ENCODE data around the gene LRRC74B.

LRRC74B gene

DNA sequence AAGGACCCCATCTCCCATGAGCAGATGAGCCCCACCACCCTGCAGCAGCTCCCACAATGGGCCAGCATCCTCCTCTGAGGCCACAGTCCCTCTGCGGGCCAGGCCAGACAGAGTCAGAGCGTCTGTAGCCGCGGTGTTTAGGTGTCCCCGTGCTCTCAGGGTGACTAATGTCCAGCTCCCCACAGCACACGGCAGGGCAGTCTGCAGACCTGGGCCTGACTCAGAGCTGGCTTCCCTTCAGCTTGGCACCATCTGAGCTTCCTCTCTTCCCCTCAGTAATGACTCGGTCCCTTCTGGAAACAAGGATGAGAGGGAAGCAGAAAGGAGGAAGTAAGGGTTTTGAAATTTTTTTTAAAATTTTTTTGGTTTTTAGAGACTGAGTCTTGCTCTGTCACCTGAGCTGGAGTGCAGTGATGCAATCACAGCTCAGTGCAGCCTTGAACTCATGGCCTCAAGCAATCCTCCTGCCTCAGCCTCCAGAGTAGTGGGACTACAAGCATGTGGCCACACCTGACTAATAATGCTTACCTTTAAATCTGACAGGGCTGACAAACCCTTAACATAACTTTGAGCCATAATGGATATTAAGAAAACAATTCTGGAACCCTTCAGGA lies 28.5 kb downstream of the LRRC74B start:
- no peak overlapping the region for H3K4me3 ChIP-seq (ENCODE audit: low read depth, low read length)
- TF ChIP-seq MYC (IDR thresholded peaks at IDR 0.05; ENCODE audit: low read depth, low read length) (no peak), POLR2A (IDR thresholded peaks at IDR 0.05; ENCODE audit: extremely low read depth, insufficient read length) (no peak)
- peak; percentile 71 for DNase-seq (ENCODE audit: low read depth)

DNA sequence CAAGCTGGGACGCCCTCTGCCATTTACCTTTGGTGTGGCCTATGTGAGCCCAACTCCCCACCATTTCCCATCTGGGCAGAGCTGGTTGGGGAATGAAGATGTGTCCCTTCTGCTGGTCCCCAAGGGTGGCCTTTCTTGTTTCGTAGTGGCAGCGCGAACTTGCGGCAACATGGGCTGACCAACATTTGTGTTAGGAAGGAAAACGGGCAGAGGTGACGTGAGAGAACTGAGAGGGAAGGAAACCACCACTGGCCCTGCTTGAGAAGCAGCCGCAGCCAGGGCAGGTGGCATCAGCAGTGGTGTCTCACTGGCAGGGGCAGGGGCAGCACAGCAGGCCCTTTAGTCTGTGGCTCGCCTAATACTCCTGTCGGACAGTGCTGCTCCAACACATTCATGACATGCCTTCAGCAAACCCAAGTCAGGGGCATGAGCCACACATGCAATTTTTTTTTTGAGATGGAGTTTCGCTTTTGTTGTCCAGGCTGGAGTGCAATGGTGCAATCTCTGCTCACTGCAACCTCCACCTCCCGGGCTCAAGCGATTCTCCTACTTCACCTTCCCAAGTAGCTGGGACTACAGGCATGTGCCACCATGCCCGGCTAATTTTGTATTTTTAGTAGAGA lies 29.9 kb downstream of the LRRC74B start:
- TF ChIP-seq, protein P1, sequence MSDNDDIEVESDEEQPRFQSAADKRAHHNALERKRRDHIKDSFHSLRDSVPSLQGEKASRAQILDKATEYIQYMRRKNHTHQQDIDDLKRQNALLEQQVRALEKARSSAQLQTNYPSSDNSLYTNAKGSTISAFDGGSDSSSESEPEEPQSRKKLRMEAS (IDR thresholded peaks at IDR 0.05; ENCODE audit: low read depth, low read length): no peak
- TF ChIP-seq, protein P2, sequence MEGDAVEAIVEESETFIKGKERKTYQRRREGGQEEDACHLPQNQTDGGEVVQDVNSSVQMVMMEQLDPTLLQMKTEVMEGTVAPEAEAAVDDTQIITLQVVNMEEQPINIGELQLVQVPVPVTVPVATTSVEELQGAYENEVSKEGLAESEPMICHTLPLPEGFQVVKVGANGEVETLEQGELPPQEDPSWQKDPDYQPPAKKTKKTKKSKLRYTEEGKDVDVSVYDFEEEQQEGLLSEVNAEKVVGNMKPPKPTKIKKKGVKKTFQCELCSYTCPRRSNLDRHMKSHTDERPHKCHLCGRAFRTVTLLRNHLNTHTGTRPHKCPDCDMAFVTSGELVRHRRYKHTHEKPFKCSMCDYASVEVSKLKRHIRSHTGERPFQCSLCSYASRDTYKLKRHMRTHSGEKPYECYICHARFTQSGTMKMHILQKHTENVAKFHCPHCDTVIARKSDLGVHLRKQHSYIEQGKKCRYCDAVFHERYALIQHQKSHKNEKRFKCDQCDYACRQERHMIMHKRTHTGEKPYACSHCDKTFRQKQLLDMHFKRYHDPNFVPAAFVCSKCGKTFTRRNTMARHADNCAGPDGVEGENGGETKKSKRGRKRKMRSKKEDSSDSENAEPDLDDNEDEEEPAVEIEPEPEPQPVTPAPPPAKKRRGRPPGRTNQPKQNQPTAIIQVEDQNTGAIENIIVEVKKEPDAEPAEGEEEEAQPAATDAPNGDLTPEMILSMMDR (IDR thresholded peaks at IDR 0.05; ENCODE audit: low read depth, low read length): no peak
- TF ChIP-seq POLR2A (IDR thresholded peaks at IDR 0.05; ENCODE audit: extremely low read depth, insufficient read length): no peak
- TF ChIP-seq MYC (IDR thresholded peaks at IDR 0.05; ENCODE audit: low read depth, low read length): no peak
- DNase-seq (ENCODE audit: low read depth): no peak

DNA sequence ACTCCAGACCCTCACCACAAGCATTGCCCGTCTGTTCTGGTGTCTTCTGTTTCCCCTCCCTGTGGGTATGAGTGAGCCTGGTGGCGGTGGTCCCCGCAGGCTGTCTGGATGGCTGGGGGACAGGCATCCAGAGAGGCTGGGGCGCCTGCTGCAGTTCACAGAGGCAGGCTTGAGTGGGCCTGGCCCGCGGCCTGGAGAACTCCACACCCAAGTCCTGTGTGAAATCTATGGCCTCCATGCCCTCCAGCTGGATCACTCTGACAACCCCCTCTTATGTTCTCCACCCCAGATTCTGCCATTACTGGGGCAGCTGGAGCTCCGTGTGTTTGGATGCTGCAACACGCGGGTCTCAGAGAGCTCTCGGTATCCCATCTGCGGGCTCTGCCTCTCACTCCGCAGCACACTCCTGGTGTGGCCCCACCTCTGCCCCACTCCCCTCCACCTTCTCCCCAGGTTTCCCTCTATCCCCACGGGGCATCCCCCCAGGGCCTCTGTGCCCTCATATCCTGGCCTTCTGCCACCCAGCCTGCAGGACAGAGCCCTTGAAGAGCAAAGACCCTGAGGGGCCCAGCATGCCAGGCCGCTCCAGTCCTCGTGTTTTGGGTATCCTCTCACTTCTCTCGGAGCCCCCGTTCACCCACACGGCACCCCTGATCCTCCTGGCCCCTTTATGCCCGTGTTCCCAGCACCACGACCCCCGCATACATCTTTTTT lies 31.3 kb downstream of the LRRC74B start:
- TF ChIP-seq, protein P1 (IDR thresholded peaks at IDR 0.05; ENCODE audit: low read depth, low read length): no peak
- TF ChIP-seq, protein P2 (IDR thresholded peaks at IDR 0.05; ENCODE audit: low read depth, low read length): no peak
- TF ChIP-seq POLR2A (IDR thresholded peaks at IDR 0.05; ENCODE audit: extremely low read depth, insufficient read length): no peak
- no peak for TF ChIP-seq MYC (IDR thresholded peaks at IDR 0.05; ENCODE audit: low read depth, low read length)
- no peak overlapping the region for H3K4me3 ChIP-seq (ENCODE audit: low read depth, low read length)
- DNase-seq (ENCODE audit: low read depth): no peak

More for the DNA sequence above, 29.9 kb downstream of the LRRC74B start:
- H3K4me3 ChIP-seq (ENCODE audit: low read depth, low read length): no peak overlapping the region

DNA sequence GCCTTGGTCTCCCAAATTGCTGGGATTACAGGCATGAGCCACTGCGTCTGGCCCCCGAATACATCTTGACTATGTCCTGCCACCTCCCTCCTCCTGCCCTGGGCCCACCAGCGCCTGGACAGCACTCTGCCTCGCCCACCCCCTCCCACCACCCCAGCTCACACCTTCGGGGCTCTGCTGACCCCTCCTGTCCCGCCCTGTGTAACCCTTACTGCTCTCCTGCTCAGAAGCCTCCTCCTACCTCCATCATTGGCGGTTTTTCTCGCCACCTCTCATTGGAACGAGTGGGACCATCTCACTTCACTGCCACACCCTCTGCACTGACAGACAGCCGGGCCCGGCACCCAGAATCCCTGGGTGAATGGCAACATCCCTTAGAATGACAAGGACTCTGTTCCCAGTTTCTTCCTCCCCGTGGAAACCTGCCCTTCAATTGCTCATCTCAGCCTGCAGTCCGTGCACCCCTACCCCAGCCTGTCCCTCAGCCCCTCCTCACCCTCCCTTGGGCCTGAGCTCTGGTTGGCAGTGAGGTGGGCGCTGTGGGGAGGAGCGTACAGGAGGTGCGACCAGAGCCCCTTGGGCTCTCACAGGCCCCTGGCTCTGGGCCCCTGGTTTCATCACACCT lies 32.2 kb downstream of the LRRC74B start:
- no peak overlapping the region for H3K4me3 ChIP-seq (ENCODE audit: low read depth, low read length)
- TF ChIP-seq MYC (IDR thresholded peaks at IDR 0.05; ENCODE audit: low read depth, low read length) (no peak), POLR2A (IDR thresholded peaks at IDR 0.05; ENCODE audit: extremely low read depth, insufficient read length) (no peak)
- TF ChIP-seq, protein P1 (IDR thresholded peaks at IDR 0.05; ENCODE audit: low read depth, low read length): no peak
- TF ChIP-seq, protein P2 (IDR thresholded peaks at IDR 0.05; ENCODE audit: low read depth, low read length): no peak
- no peak for DNase-seq (ENCODE audit: low read depth)

DNA sequence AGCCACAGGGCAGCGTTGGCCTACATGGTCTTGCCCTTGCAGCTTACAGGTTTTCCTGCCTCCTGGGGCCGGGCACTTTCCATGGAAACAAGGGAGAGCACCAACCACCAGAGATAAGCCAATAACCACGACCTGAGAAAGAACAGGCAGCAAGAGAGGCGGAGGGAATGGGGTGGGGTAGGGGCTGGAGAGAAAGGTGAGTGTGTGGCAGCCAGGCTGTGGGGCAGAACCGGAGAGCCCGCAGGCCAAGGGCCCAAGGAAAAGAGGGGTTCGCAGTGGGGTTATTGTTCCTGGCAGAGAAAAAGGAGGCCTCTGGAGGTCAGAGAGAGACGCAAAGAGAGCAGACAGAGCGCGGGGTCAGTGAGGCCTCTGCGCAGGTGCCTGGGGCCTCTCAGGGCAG lies 33.2 kb downstream of the LRRC74B start:
- no peak overlapping the region for H3K4me3 ChIP-seq (ENCODE audit: low read depth, low read length)
- TF ChIP-seq, protein P1 (IDR thresholded peaks at IDR 0.05; ENCODE audit: low read depth, low read length): no peak
- TF ChIP-seq MYC (IDR thresholded peaks at IDR 0.05; ENCODE audit: low read depth, low read length) (no peak), POLR2A (IDR thresholded peaks at IDR 0.05; ENCODE audit: extremely low read depth, insufficient read length) (no peak)
- TF ChIP-seq, protein P2 (IDR thresholded peaks at IDR 0.05; ENCODE audit: low read depth, low read length): no peak
- DNase-seq (ENCODE audit: low read depth): no peak

DNA sequence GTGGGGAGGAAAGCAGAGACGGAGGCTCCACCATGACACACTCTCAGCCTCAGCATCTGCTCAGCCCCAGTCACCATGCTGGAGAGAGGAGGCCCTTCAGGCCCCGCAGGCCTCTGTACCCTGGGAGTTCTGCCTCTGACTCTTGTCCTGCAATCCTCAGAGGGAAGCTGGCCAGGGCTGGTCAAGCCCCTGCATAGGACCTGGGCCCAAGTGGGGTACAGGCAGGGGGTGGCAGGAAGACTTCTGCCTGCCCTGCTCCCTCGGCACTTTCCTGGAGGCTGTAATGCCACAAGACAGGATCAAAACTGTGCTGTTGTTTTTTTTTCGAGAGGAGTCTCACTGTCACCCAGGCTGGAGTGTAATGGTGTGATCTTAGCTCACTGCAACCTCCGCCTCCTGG lies 33.7 kb downstream of the LRRC74B start:
- TF ChIP-seq MYC (IDR thresholded peaks at IDR 0.05; ENCODE audit: low read depth, low read length): no peak
- TF ChIP-seq POLR2A (IDR thresholded peaks at IDR 0.05; ENCODE audit: extremely low read depth, insufficient read length): no peak
- DNase-seq (ENCODE audit: low read depth): no peak
- no peak overlapping the region for H3K4me3 ChIP-seq (ENCODE audit: low read depth, low read length)
